ENCODE results near the gene EFCAB13. TPM values are rescaled to one million over a fixed set of nuclear protein-coding genes. Genes with fewer than 3 reads are reported as not detected.

The EFCAB13 gene
- 24.7 TPM for total RNA-seq

GRCh38 chr17:47323382-47324223, at the start of gene EFCAB13:
TSS of gene EFCAB13 (plus strand) at chr17:47323955. CDS start at chr17:47328354, 4,399 bp downstream.

Other genes starting within 250 kb of the EFCAB13 start
- gene CDC27, start 134.7 kb upstream of the EFCAB13 start, total RNA-seq, result 96.0 TPM
- 34.5 TPM for gene MYL4, start 114.6 kb upstream of the EFCAB13 start, total RNA-seq
- 18.4 TPM for gene ITGB3, start 70.1 kb upstream of the EFCAB13 start, total RNA-seq
- gene NPEPPS, start 207.2 kb downstream of the EFCAB13 start, total RNA-seq, result 247 TPM